Ovary (tissue), 9 donors: ENCODE data around the gene RHOA. TPM values are rescaled to one million over a fixed set of nuclear protein-coding genes. Genes with fewer than 3 reads are reported as not detected.
"Not testable (repeated sequence)": the region's sequence is repeated elsewhere in the genome, so short reads cannot be mapped to it uniquely, and the experiment has no call there.

Experiments
- DNase-seq, 5 donors: peaks; one replicate each; pipeline ENCODE4 v3.0.0-alpha.2; 2019 to 2020
- H3K27ac ChIP-seq, 2 donors: fragments of 200-600 bp; one replicate each; pipeline versions ENCODE4 v1.5.1 to v1.8.0; 2019 to 2022
- H3K27me3 ChIP-seq: fragments of 200-600 bp; one replicate; pipeline ENCODE4 v1.8.0; 2022
- H3K36me3 ChIP-seq: fragments of 200-600 bp; sonication (generic); one replicate; pipeline ENCODE4 v1.5.1; 2019
- H3K4me1 ChIP-seq: one replicate; pipeline ENCODE4 v1.8.1; 2013; ENCODE audit warnings: mild to moderate bottlenecking, moderate library complexity; ENCODE audit not compliant: insufficient read depth
- H3K4me3 ChIP-seq: fragments of 200-600 bp; sonication (generic); one replicate; pipeline ENCODE4 v1.5.1; 2017
- H3K9me3 ChIP-seq, 2 donors: fragments of 200-600 bp in 1 of 2; sonication (generic) in 1 of 2; one replicate each; pipeline versions ENCODE4 v1.5.1 to v1.8.1; 2013 to 2019; ENCODE audit warnings: mild to moderate bottlenecking in 1 of 2, moderate library complexity in 1 of 2
- EP300 ChIP-seq: sonication (generic); formaldehyde crosslinking; IDR thresholded peaks from one replicate; pipeline ENCODE4 v1.6.1; 2017; ENCODE audit warnings: antibody characterized with exemption
- POLR2A ChIP-seq: fragments of 450-650 bp; IDR thresholded peaks from one replicate; pipeline ENCODE4 v1.6.1; 2017; ENCODE audit warnings: antibody characterized with exemption, mild to moderate bottlenecking, moderate library complexity
- WGBS, 3 donors: extraction: QIAGEN DNeasy Blood & Tissue Kit in 1 of 3; methylation state at CpG; one replicate each; pipeline versions ENCODE4 v1.1.5 to v1.1.7; 2013 to 2017; 5-methylcytosine and 5-hydroxymethylcytosine counted together
- intact Hi-C, 4 donors: fragments of 100-400 bp; cut with DNase I; formaldehyde crosslinking; loops; one replicate each; pipeline versions ENCODE4 v1.11.0 to v1.15.1; 2022 to 2023
- polyA plus RNA-seq, 2 donors: library from polyadenylated mRNA; stranded (reverse); fragments of 200-250 nt in 1 of 2; fragments of 350-450 nt in 1 of 2; fragmentation: Illumina TruSeq in 1 of 2; extraction: RNeasy Lipid Tissue Mini Kit (QIAGEN cat#74804) in 1 of 2; gene quantifications; one replicate each; pipeline ENCODE4 v1.2.3, GENCODE V29; 2013 to 2014
- total RNA-seq, 7 donors: library from RNA; depleted of rRNA in 2 of 7; stranded (reverse); fragments of >200 nt in 2 of 7; fragmentation: NEBNext Ultra II Directional in 3 of 7; extraction: Animal tissue kit (Norgen Biotek cat#: 25700) in 3 of 7; gene quantifications; one replicate each; pipeline versions ENCODE4 v1.1.0 to v1.2.4, GENCODE V29; 2016 to 2023
- TF ChIP-seq, protein P1 (sequence below), 3 donors: fragments of 450-650 bp in 2 of 3; fragments of 200-600 bp in 1 of 3; IDR thresholded peaks; one replicate each; pipeline versions ENCODE4 v1.5.1 to v1.8.0; 2016 to 2022; ENCODE audit warnings: antibody characterized with exemption in 3 of 3, mild to moderate bottlenecking in 1 of 3
- donor health status: DM: no; HTN: no; CAD: no; lungs with moderate emphysema.
- donor health status: DM: no; HTN: no; CAD: no.
- donor health status: Bipolar disorder and iron deficiency.
- donor health status: DM: yes; HTN: yes; CAD: no.
- donor health status: DM: no; HTN: no; CAD: no.
- donor health status: DM: yes; HTN: yes; CAD: no.

RHOA gene
- total and polyA plus RNA-seq, 9 donors: 293 to 878 (median 439) TPM

DNA sequence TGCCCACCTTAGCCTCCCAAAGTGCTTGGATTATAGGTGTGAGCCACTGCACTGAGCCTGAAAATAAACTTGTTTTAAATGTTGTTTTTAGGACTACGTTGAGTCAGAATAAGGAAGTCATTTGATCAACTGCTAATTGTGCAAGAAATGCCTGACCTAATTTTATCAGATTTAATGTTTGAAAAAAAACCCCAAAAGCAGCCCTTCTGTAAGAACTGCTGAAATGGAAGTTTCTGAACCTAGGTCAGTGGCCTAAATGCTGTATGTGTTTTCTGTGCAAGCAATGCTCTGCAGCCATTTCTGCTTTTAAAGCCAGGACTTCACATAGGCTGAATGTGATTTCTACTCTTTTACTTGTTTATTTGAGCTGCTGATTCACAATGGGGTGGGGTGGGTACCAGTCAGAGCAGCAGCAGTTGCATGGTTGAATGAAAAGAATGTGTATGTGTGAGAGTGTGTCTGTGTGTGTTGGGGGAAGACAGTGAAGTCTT, 60.2 kb downstream of the RHOA start:
- TF ChIP-seq EP300 (no peak), POLR2A (no peak)
- TF ChIP-seq, protein P1, sequence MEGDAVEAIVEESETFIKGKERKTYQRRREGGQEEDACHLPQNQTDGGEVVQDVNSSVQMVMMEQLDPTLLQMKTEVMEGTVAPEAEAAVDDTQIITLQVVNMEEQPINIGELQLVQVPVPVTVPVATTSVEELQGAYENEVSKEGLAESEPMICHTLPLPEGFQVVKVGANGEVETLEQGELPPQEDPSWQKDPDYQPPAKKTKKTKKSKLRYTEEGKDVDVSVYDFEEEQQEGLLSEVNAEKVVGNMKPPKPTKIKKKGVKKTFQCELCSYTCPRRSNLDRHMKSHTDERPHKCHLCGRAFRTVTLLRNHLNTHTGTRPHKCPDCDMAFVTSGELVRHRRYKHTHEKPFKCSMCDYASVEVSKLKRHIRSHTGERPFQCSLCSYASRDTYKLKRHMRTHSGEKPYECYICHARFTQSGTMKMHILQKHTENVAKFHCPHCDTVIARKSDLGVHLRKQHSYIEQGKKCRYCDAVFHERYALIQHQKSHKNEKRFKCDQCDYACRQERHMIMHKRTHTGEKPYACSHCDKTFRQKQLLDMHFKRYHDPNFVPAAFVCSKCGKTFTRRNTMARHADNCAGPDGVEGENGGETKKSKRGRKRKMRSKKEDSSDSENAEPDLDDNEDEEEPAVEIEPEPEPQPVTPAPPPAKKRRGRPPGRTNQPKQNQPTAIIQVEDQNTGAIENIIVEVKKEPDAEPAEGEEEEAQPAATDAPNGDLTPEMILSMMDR (IDR thresholded peaks at IDR 0.05): no peak
- Histone ChIP-seq H3K36me3 (no peaks in the 10 kb centered on the region), H3K27ac (no peak overlapping the region), H3K4me3 (no peak overlapping the region), H3K4me1 (peaks cover 3% of the 10 kb centered on the region), H3K27me3 (no peaks in the 10 kb centered on the region), H3K9me3 (no peaks in the 10 kb centered on the region)
- 29 to 51% (median 30%) methylated on average over 1 of the region's 1 CpG for WGBS, 3 donors
- no peak for DNase-seq
- intact Hi-C loops: loop anchor here in 1 of 4 donors (10.0 kb wide), 1 partner anchor 93 kb away; no protein-coding TSS in a partner anchor

DNA sequence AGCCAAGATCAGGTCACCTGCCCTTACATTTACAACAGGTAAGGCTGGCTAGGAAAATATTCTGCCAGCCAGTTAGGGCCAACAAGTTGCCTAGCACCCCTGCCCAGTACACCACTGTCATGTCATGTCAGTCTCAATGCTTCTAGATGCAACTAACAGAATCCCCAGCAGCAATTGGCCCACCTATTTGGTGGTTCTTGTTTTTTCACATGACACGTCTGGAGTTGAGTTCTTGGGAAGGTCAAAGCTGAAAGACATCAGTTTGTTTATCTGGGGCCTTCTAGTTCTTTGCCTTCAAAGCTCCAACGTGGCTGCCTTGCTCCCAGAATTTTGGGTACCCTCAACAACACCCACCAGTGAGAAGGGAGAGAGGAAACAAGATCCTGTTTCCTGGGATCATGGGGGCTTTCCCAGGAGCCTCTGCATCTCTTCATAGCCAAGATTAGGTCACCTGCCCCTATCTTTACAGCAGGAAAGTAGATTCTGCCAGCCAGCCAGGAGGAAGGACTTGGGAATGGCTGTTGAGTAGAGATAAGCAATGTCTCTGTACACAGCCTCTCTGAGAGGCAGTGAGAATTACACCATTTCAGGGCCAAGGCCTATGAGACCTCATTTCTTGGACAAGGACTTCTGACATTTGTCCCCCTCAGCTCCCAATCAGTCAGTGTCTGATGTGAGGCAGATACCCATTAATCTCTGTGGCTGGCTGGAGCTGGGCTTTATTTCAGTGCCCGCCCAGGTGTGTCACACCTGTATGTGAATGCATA, 62.2 kb downstream of the RHOA start:
- no peak for DNase-seq
- no peak overlapping the region for H3K27ac ChIP-seq
- H3K4me1 ChIP-seq: no peaks in the 10 kb centered on the region
- H3K27me3 ChIP-seq: no peaks in the 10 kb centered on the region
- no peaks in the 10 kb centered on the region for H3K36me3 ChIP-seq
- TF ChIP-seq, protein P1 (IDR thresholded peaks at IDR 0.05): no peak
- TF ChIP-seq POLR2A (no peak), EP300 (no peak)
- 65 to 76% (median 72%) methylated on average over 3 of the region's 3 CpGs for whole genome bisulfite sequencing, 3 donors
- no peaks in the 10 kb centered on the region for H3K9me3 ChIP-seq
- intact Hi-C loops: loop anchor here in 2 of 4 donors (10.0 kb wide), 1 partner anchor 95 kb away; no protein-coding TSS in a partner anchor
- H3K4me3 ChIP-seq: no peak overlapping the region

DNA sequence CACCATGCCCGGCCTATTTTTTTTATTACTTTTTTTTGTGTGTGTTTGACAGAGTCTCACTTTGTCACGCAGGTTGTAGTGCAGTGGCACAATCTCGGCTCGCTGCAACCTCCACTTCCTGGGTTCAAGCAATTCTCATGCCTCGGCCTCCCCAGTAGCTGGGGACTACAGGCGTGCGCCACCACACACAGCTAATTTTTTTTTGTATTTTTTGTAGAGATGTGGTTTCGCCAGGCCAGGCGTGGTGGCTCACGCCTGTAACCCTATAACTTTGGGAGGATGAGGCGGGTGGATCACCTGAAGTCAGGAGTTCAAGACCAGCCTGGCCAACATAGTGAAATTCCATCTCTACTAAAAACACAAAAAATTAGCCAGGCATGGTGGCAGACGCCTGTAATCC, 63.4 kb downstream of the RHOA start:
- not testable (repeated sequence) for DNase-seq, H3K36me3 ChIP-seq, H3K4me1 ChIP-seq, H3K27ac ChIP-seq, H3K4me3 ChIP-seq, H3K27me3 ChIP-seq, H3K9me3 ChIP-seq
- WGBS, 3 donors: 88 to 93% (median 93%) methylated on average over 12 of the region's 12 CpGs
- intact Hi-C loops: loop anchor here in 1 of 4 donors (10.0 kb wide), 1 partner anchor 96 kb away; no protein-coding TSS in a partner anchor

DNA sequence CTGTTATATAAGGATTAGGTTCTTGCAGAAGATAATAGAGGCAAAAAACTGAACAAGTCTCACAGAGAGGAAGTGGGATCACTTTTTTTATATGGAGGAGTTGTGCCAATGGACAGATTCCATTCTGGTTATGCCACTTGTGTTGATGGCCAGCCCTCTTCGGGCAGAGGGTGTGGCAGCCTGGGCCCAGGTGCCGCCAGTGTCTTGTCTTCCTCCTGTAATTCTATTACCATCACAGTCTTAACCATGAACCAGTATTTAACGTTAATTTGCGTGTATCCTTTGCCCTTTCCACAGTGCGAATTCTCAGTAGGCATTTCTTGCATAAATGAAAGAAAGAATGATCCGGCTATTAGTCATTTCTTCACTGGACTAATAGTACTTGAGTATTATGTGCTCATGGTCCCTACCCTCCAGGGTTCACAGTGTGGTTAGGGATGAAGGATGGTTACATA, 65.0 kb downstream of the RHOA start:
- intact Hi-C loops: loop anchor here in 1 of 4 donors (10.0 kb wide), 1 partner anchor 98 kb away; no protein-coding TSS in a partner anchor
- no peak overlapping the region for H3K27ac ChIP-seq
- 81 to 89% (median 87%) methylated on average over 6 of the region's 6 CpGs for WGBS, 3 donors

More for the DNA sequence above, 65.0 kb downstream of the RHOA start:
- Histone ChIP-seq H3K4me3 (no peak overlapping the region), H3K9me3 (no peaks in the 10 kb centered on the region), H3K4me1 (no peaks in the 10 kb centered on the region), H3K27me3 (no peaks in the 10 kb centered on the region), H3K36me3 (no peaks in the 10 kb centered on the region)
- TF ChIP-seq, protein P1 (IDR thresholded peaks at IDR 0.05): no peak
- no peak for TF ChIP-seq POLR2A
- no peak for TF ChIP-seq EP300
- no peak for DNase-seq
